Esophagus squamous epithelium (tissue), 5 donors: ENCODE data around the gene TASOR2. TPM values are rescaled to one million over a fixed set of nuclear protein-coding genes. Genes with fewer than 3 reads are reported as not detected.
A peak's percentile ranks its signal among the peaks of the same experiment; 100 is the strongest.

Experiments used
- DNase-seq: peaks from one replicate; lab custom pipeline; 2025; lab: John Stamatoyannopoulos, UW
- H3K27ac ChIP-seq, 4 donors: fragments of 200-600 bp; sonication (generic); one replicate each; pipeline ENCODE4 v1.5.1; 2016 to 2019; ENCODE audit warnings: mild to moderate bottlenecking in 1 of 4
- H3K27me3 ChIP-seq, 4 donors: fragments of 200-600 bp; sonication (generic); 1 replicate in 3 of 4; 2 replicates in 1 of 4; pipeline versions ENCODE4 v1.5.1 to v1.6.0; 2017 to 2021; ENCODE audit warnings: antibody characterized with exemption in 1 of 4
- H3K36me3 ChIP-seq, 3 donors: fragments of 200-600 bp; sonication (generic); one replicate each; pipeline ENCODE4 v1.5.1; 2016 to 2019
- H3K4me1 ChIP-seq, 3 donors: fragments of 200-600 bp; sonication (generic); one replicate each; pipeline ENCODE4 v1.5.1; 2017 to 2019
- H3K4me3 ChIP-seq, 4 donors: fragments of 200-600 bp; sonication (generic); 1 replicate in 3 of 4; 2 replicates in 1 of 4; pipeline ENCODE4 v1.5.1; 2016 to 2019; ENCODE audit warnings: mild to moderate bottlenecking in 2 of 4, moderate library complexity in 1 of 4
- H3K9me3 ChIP-seq, 3 donors: fragments of 200-600 bp; sonication (generic); one replicate each; pipeline ENCODE4 v1.5.1; 2016 to 2019
- POLR2A ChIP-seq, 4 donors: fragments of 450-650 bp; IDR thresholded peaks; one replicate each; pipeline ENCODE4 v1.6.1; 2017; ENCODE audit warnings: antibody characterized with exemption in 4 of 4, mild to moderate bottlenecking in 4 of 4, moderate library complexity in 3 of 4
- WGBS, 2 donors: methylation state at CpG; one replicate each; pipeline ENCODE4 v1.1.5; 2018; 5-methylcytosine and 5-hydroxymethylcytosine counted together
- intact Hi-C: fragments of 100-400 bp; cut with DNase I; formaldehyde crosslinking; loops from one replicate; pipeline ENCODE4 v1.15.0; 2022
- total RNA-seq, 4 donors: library from RNA; depleted of rRNA; stranded (reverse); fragments of >200 nt; gene quantifications; one replicate each; pipeline ENCODE4 v1.1.0, GENCODE V29; 2016
- TF ChIP-seq, protein P1 (sequence below), 6 experiments: fragments of 450-650 bp in 4 of 6; fragments of 200-600 bp in 2 of 6; sonication (generic) in 2 of 6; IDR thresholded peaks; one replicate each; pipeline ENCODE4 v1.5.1; 2016 to 2019; ENCODE audit warnings: antibody characterized with exemption in 6 of 6, mild to moderate bottlenecking in 4 of 6, moderate library complexity in 4 of 6
- donor health status: DM: yes; HTN: yes; CAD: no.

TASOR2 gene
- total RNA-seq, 4 donors from 2014 or later: 18.0 to 86.8 (median 41.4) TPM

DNA sequence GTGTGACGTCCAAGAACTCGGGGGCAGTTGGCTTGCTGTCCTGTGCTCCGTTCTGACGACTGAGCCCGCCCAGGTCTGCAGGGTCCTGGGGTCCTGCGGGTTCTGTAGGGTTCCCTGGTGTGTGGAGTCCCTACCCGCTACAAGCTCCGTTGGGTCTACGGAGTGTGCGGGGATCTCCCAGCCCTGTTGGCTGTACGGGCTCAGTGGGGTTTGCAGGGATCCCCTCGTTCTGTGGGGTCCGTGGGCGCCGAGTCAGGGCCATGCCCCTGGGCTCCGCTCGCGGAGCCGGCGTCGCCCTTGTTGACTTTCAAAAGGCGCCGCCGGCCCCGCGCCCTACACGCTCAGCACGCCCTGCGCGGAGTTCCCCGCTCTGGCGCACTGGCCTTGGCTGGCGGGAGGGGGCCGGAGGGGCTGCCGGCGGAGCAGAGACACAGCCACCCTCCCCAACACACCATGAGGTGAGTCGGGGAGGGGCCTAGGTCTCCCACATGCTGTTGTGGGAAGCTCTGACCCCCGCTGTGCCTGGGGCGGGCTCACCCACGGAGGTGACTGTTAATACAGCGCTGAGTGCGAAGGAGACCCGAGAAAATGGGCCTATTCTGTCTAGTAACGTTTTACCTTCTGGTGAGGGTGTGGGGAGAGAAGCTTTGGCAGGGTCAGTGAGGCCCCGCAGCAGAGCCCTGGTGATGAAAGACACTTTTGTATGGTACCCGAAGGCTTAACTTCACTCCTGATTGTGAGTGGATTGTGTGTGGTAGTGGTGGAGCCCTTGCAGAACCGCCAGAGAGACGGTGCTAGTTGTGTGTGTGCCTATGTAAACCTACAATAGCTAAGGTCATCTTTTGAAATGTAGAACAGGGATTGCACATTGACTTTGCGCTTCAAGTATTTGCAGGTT, 8.1 kb downstream of the TASOR2 start:
- TF ChIP-seq, protein P1, sequence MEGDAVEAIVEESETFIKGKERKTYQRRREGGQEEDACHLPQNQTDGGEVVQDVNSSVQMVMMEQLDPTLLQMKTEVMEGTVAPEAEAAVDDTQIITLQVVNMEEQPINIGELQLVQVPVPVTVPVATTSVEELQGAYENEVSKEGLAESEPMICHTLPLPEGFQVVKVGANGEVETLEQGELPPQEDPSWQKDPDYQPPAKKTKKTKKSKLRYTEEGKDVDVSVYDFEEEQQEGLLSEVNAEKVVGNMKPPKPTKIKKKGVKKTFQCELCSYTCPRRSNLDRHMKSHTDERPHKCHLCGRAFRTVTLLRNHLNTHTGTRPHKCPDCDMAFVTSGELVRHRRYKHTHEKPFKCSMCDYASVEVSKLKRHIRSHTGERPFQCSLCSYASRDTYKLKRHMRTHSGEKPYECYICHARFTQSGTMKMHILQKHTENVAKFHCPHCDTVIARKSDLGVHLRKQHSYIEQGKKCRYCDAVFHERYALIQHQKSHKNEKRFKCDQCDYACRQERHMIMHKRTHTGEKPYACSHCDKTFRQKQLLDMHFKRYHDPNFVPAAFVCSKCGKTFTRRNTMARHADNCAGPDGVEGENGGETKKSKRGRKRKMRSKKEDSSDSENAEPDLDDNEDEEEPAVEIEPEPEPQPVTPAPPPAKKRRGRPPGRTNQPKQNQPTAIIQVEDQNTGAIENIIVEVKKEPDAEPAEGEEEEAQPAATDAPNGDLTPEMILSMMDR (IDR thresholded peaks at IDR 0.05): no peak
- TF ChIP-seq POLR2A (IDR thresholded peaks at IDR 0.05): no peak
- H3K4me1 ChIP-seq: peaks cover 6 to 36% (median 6%) of the 10 kb centered on the region in 3 donors
- H3K9me3 ChIP-seq: no peaks in the 10 kb centered on the region
- no peak for DNase-seq
- intact Hi-C loops: no loop called here
- peak overlapping the region; percentile 48 to 68 (median 62) for H3K27ac ChIP-seq
- H3K36me3 ChIP-seq: no peaks in the 10 kb centered on the region
- WGBS, 2 donors: 24 to 26% methylated on average over 11 to 16 of the region's 49 CpGs
- H3K4me3 ChIP-seq: peak overlapping the region; percentile 40 to 72 (median 54)
- H3K27me3 ChIP-seq: no peaks in the 10 kb centered on the region

DNA sequence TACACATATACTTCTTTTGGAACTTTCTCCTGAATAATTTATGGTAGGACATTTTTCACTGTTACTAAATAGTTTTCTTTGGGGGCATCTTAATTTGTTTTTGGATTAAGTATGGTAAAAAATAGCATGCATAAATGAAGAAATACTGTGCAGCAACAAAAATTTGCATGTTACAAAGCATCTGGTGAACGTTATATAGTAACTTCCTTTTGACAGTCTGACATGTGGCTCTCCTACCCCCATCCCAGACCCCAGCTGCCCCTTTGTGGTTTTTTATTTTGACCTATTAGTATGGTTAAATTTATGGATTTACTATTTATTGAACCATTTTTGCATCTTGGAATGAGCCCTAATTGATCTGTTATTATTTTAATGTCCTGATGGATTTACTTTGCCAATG, 9.9 kb downstream of the TASOR2 start:
- Histone ChIP-seq H3K4me3 (no peak overlapping the region), H3K36me3 (no peaks in the 10 kb centered on the region), H3K4me1 (peaks cover 6 to 31% (median 6%) of the 10 kb centered on the region in 3 donors), H3K27ac (no peak overlapping the region), H3K9me3 (no peaks in the 10 kb centered on the region), H3K27me3 (no peaks in the 10 kb centered on the region)
- intact Hi-C loops: no loop called here
- no peak for TF ChIP-seq POLR2A (IDR thresholded peaks at IDR 0.05)
- 44 to 72% methylated on average over 1 of the region's 1 CpG for WGBS, 2 donors
- no peak for DNase-seq

DNA sequence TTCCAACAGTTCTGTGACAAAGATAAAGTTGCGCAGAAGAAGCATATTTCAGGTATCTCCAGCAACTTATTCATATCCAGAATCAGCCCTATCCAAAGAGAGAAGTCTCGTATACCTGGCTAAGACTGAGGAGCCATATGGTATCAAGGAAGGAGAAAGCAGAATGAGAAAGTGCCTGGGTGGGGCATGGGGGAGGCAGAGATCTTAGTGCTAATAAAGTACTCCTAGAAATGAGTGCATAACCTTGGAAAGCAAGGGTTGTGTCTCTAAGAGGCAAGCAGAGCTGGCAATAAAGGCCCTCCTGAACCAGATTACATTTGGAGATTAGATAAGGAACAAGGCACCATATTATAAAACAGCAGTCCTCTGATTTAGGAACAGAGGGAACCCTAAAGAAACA, 12.7 kb downstream of the TASOR2 start:
- H3K9me3 ChIP-seq: no peaks in the 10 kb centered on the region
- H3K27ac ChIP-seq: no peak overlapping the region
- no peaks in the 10 kb centered on the region for H3K36me3 ChIP-seq
- no peaks in the 10 kb centered on the region for H3K27me3 ChIP-seq
- intact Hi-C loops: no loop called here
- peaks cover 0 to 19% (median 0%) of the 10 kb centered on the region in 3 donors for H3K4me1 ChIP-seq
- no peak for TF ChIP-seq POLR2A (IDR thresholded peaks at IDR 0.05)
- TF ChIP-seq, protein P1 (IDR thresholded peaks at IDR 0.05): no peak
- no peak overlapping the region for H3K4me3 ChIP-seq
- DNase-seq: no peak
- WGBS, 2 donors: 94 to 100% methylated on average over 2 of the region's 2 CpGs

DNA sequence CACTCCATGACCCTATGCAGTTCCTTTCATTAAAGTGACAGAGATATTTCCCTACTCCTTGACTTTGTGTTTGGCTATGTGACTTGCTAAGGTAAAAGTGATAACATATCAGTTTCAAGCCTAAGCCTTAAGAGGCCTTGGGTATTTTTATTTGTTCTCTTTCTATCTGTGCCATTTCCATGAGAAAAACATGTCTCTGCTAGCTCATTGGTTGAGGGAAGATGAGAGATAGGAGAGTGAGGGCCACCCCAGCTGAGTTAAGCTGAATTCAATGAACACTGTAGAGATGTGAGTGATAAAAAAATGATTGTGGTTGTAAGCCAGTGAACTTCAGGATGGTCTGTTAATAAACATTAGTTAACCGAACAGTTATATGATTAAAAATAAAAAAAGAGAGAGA, 13.4 kb downstream of the TASOR2 start:
- TF ChIP-seq, protein P1 (IDR thresholded peaks at IDR 0.05): no peak
- H3K27ac ChIP-seq: no peak overlapping the region
- no peaks in the 10 kb centered on the region for H3K27me3 ChIP-seq
- H3K4me3 ChIP-seq: no peak overlapping the region
- H3K9me3 ChIP-seq: no peaks in the 10 kb centered on the region
- no peak for DNase-seq
- H3K36me3 ChIP-seq: no peaks in the 10 kb centered on the region
- intact Hi-C loops: no loop called here
- 88 to 92% methylated on average over 1 of the region's 1 CpG for WGBS, 2 donors
- peaks cover 0 to 12% (median 0%) of the 10 kb centered on the region in 3 donors for H3K4me1 ChIP-seq

DNA sequence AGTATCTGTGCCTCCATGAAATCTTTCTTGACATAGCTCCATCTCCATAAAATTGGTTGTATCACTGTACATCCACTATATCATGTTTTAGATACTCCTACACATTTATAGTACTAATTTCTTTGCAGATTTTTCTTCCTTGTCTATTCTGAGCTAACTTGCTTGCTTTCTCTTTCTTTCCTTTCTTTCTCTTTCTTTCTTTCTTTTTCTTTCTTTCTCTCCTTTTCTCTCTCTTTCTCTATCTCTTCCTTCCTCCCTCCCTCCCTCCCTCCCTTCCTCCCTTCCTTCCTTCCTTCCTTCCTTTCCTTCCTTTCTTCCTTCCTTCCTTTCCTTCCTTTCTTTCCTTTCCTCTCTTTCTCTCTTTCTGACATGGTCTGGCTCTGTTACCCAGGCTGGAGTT, 23.7 kb downstream of the TASOR2 start:
- no peak overlapping the region for H3K4me3 ChIP-seq
- H3K4me1 ChIP-seq: peaks cover 0 to 11% (median 6%) of the 10 kb centered on the region in 3 donors
- no peak for TF ChIP-seq POLR2A (IDR thresholded peaks at IDR 0.05)
- TF ChIP-seq, protein P1 (IDR thresholded peaks at IDR 0.05): no peak
- no peak for DNase-seq
- no peaks in the 10 kb centered on the region for H3K27me3 ChIP-seq
- no peaks in the 10 kb centered on the region for H3K36me3 ChIP-seq
- intact Hi-C loops: no loop called here
- H3K9me3 ChIP-seq: no peaks in the 10 kb centered on the region
- no peak overlapping the region for H3K27ac ChIP-seq
